PC-3 (cell line): ENCODE data around the gene TMPRSS15. TPM values are rescaled to one million over a fixed set of nuclear protein-coding genes. Genes with fewer than 3 reads are reported as not detected.

ENCODE experiments used
- ATAC-seq: fragments of 200-7000 bp; cut with Tn5 transposase; 2 replicates; pipeline ENCODE4 v1.9.1; 2020; ENCODE audit warnings: mild to moderate bottlenecking, moderate library complexity
- BruUV-seq: library from RNA; stranded (reverse); fragments of 400-500 nt; replicated peaks from 2 replicates; lab custom pipeline; 2021; lab: Mats Ljungman, UMichigan
- CTCF ChIA-PET: fragments of 300-600 bp; sonication (Branson Sonifier 250); formaldehyde crosslinking; loops from one replicate; lab custom pipeline; 2022; ENCODE audit warnings: antibody characterized with exemption; lab: Charles Lee
- POLR2A ChIA-PET: fragments of 300-600 bp; sonication (Branson Sonifier 250); formaldehyde crosslinking; loops from one replicate; lab custom pipeline; 2022; ENCODE audit warnings: antibody characterized with exemption; ENCODE audit not compliant: unreplicated experiment; lab: Charles Lee
- DNase-seq: peaks from one replicate; pipeline ENCODE4 v3.0.0-alpha.2; 2015
- H2AFZ ChIP-seq: fragments of 300-600 bp; sonication (generic); 2 replicates; pipeline ENCODE4 v1.6.0; 2016; ENCODE audit warnings: antibody characterized with exemption, low read length
- H3F3A ChIP-seq: fragments of 300-600 bp; sonication (generic); one replicate; pipeline ENCODE4 v1.6.0; 2017; ENCODE audit warnings: antibody characterized with exemption, low read length, control low read depth, mild to moderate bottlenecking; ENCODE audit not compliant: unreplicated experiment
- H3K27ac ChIP-seq: fragments of 300-600 bp; sonication (generic); 2 replicates; pipeline ENCODE4 v1.5.1; 2016; ENCODE audit warnings: mild to moderate bottlenecking, low read length
- H3K27me3 ChIP-seq: fragments of 300-600 bp; sonication (generic); 2 replicates; pipeline ENCODE4 v1.6.1; 2016; ENCODE audit warnings: low read length, mixed read lengths
- H3K36me3 ChIP-seq: fragments of 300-600 bp; sonication (generic); 2 replicates; pipeline ENCODE4 v1.6.1; 2016; ENCODE audit warnings: low read depth, mixed run types, low read length, mixed read lengths
- H3K4me1 ChIP-seq: fragments of 300-600 bp; sonication (generic); 2 replicates; pipeline ENCODE4 v1.5.1; 2016; ENCODE audit warnings: low read length; ENCODE audit not compliant: insufficient read depth
- H3K4me2 ChIP-seq: fragments of 300-600 bp; sonication (generic); 2 replicates; pipeline ENCODE4 v1.6.0; 2016; ENCODE audit warnings: low read length
- H3K4me3 ChIP-seq: fragments of 300-600 bp; sonication (generic); 2 replicates; pipeline ENCODE4 v1.5.1; 2016; ENCODE audit warnings: mild to moderate bottlenecking, low read length, mixed read lengths
- H3K79me2 ChIP-seq: fragments of 300-600 bp; sonication (generic); 2 replicates; pipeline ENCODE4 v1.6.1; 2017; ENCODE audit warnings: low read length, mixed read lengths
- H3K9ac ChIP-seq: fragments of 300-600 bp; sonication (generic); 2 replicates; pipeline ENCODE4 v1.6.0; 2016; ENCODE audit warnings: mild to moderate bottlenecking, low read length
- H3K9me2 ChIP-seq: fragments of 300-600 bp; sonication (generic); replicated peaks from 2 replicates; pipeline ENCODE4 v1.6.1; 2016; ENCODE audit warnings: mixed run types, low read length, mixed read lengths
- H3K9me3 ChIP-seq: fragments of 300-600 bp; sonication (generic); 2 replicates; pipeline ENCODE4 v1.6.1; 2016; ENCODE audit warnings: low read length, mixed read lengths
- H4K20me1 ChIP-seq: fragments of 300-600 bp; sonication (generic); 2 replicates; pipeline ENCODE4 v1.6.1; 2016; ENCODE audit warnings: low read length, mixed read lengths
- CTCF ChIP-seq: fragments of 300-600 bp; sonication (generic); conservative IDR thresholded peaks from 2 replicates; pipeline ENCODE4 v1.5.1; 2017; ENCODE audit warnings: antibody characterized with exemption, low read depth, mild to moderate bottlenecking, low read length
- EZH2 ChIP-seq: fragments of 300-600 bp; sonication (generic); IDR thresholded peaks from one replicate; pipeline ENCODE4 v1.6.1; 2017; ENCODE audit warnings: antibody characterized with exemption, mild to moderate bottlenecking, low read length; ENCODE audit not compliant: unreplicated experiment
- EZH2phosphoT487 ChIP-seq: fragments of 300-600 bp; sonication (generic); IDR thresholded peaks from 2 replicates; pipeline ENCODE4 v1.6.1; 2018; ENCODE audit warnings: mild to moderate bottlenecking, antibody characterized with exemption, low read length, borderline replicate concordance
- intact Hi-C: fragments of 100-400 bp; cut with micrococcal nuclease; formaldehyde crosslinking; loops from 2 replicates; pipeline ENCODE4 v1.9.0; 2023
- total RNA-seq: library from RNA; depleted of rRNA; stranded (reverse); fragments of >200 nt; gene quantifications from 2 replicates; pipeline ENCODE4 v1.2.3, GENCODE V29; 2014

Gene TMPRSS15
- total RNA-seq, 1 experiment from 2014 or later: not detected

- H3K27ac ChIP-seq: no peak overlapping the region
- no TSS peak for BruUV-seq
- no peaks in the 10 kb centered on the region for H3F3A ChIP-seq
- H3K36me3 ChIP-seq: no peaks in the 10 kb centered on the region
- no peak overlapping the region for H3K4me2 ChIP-seq
- H3K4me3 ChIP-seq: no peak overlapping the region
- H3K9me3 ChIP-seq: no peaks in the 10 kb centered on the region
- ATAC-seq (no peak), DNase-seq (peak; percentile 59)
- H4K20me1 ChIP-seq: no peaks in the 10 kb centered on the region
- H2AFZ ChIP-seq: no peak overlapping the region
- peaks cover 19% of the 10 kb centered on the region; the same call in 1 of the 2 replicates for H3K27me3 ChIP-seq
- ChIA-PET POLR2A (interaction anchor here (0.6 kb wide), 1 partner anchor 72 kb away, joined by 4 read pairs; no protein-coding TSS in a partner anchor), CTCF (no interaction called here)
- no peaks in the 10 kb centered on the region for H3K9me2 ChIP-seq
- H3K9ac ChIP-seq: no peak overlapping the region
- no peak for TF ChIP-seq EZH2phosphoT487
- TF ChIP-seq EZH2: no peak
- peak; percentile 60 for TF ChIP-seq CTCF
- intact Hi-C loops: loop anchor here (1.0 kb wide), 1 partner anchor 74 kb away; no protein-coding TSS in a partner anchor
- no peaks in the 10 kb centered on the region for H3K4me1 ChIP-seq
- H3K79me2 ChIP-seq: no peaks in the 10 kb centered on the region
Observed at GRCh38 chr21:18369115-18369514, 34.5 kb downstream of the TMPRSS15 start.

- Histone ChIP-seq H3K27ac (no peak overlapping the region), H3K4me1 (no peaks in the 10 kb centered on the region), H3K9ac (no peak overlapping the region), H3F3A (no peaks in the 10 kb centered on the region), H3K4me3 (no peak overlapping the region), H3K27me3 (peaks cover 19% of the 10 kb centered on the region; the same call in 1 of the 2 replicates), H4K20me1 (no peaks in the 10 kb centered on the region), H2AFZ (no peak overlapping the region), H3K4me2 (no peak overlapping the region), H3K9me2 (no peaks in the 10 kb centered on the region), H3K36me3 (no peaks in the 10 kb centered on the region), H3K79me2 (no peaks in the 10 kb centered on the region), H3K9me3 (no peaks in the 10 kb centered on the region)
- ChIA-PET POLR2A (no interaction called here), CTCF (no interaction called here)
- no peak for TF ChIP-seq CTCF
- TF ChIP-seq EZH2phosphoT487: no peak
- TF ChIP-seq EZH2: no peak
- ATAC-seq (no peak), DNase-seq (no peak)
- intact Hi-C loops: no loop called here
- no TSS peak for BruUV-seq
Observed at GRCh38 chr21:18368205-18368604, 35.4 kb downstream of the TMPRSS15 start.

GRCh38 chr21:18356801-18357200, 46.8 kb downstream of the TMPRSS15 start:
- CTCF ChIA-PET: no interaction called here
- no peak overlapping the region for H3K4me3 ChIP-seq
- TF ChIP-seq EZH2phosphoT487 (no peak), CTCF (no peak), EZH2 (no peak)

More at GRCh38 chr21:18356801-18357200, 46.8 kb downstream of the TMPRSS15 start:
- Histone ChIP-seq H4K20me1 (no peaks in the 10 kb centered on the region), H3K27ac (no peak overlapping the region), H3K4me1 (no peaks in the 10 kb centered on the region), H3K9me3 (no peaks in the 10 kb centered on the region), H3K4me2 (no peak overlapping the region), H3K9ac (no peak overlapping the region), H3K9me2 (no peaks in the 10 kb centered on the region), H3K36me3 (no peaks in the 10 kb centered on the region), H3F3A (no peaks in the 10 kb centered on the region), H3K27me3 (peaks cover 5% of the 10 kb centered on the region; the same call in 1 of the 2 replicates), H2AFZ (no peak overlapping the region), H3K79me2 (no peaks in the 10 kb centered on the region)
- BruUV-seq: no TSS peak
- POLR2A ChIA-PET: interaction anchor here (0.6 kb wide), 1 partner anchor 17 kb away, joined by 4 read pairs; no protein-coding TSS in a partner anchor
- intact Hi-C loops: no loop called here
- ATAC-seq (no peak), DNase-seq (no peak)
